Measurements from ENCODE around the gene MXD3. TPM values are rescaled to one million over a fixed set of nuclear protein-coding genes. Genes with fewer than 3 reads are reported as not detected.
"Not testable (repeated sequence)": the region's sequence is repeated elsewhere in the genome, so short reads cannot be mapped to it uniquely, and the experiment has no call there.

The MXD3 gene
- polyA plus RNA-seq, 1 donor from 2014 or later, result 4.1 TPM

GRCh38 chr5:177351392-177352329, 40.0 kb upstream of the MXD3 start, which contains the start of gene LMAN2:
LMAN2 (minus strand) TSS chr5:177351668; CDS start chr5:177351647, 21 bp downstream.
- Mint-ChIP-seq H3K36me3 (peaks cover 2% of the 10 kb centered on the region), H3K4me3 (peak within 1 kb of the TSS; percentile 97 to 99 (median 98)), H3K4me1 (peaks cover 32 to 46% (median 37%) of the 10 kb centered on the region in 3 donors), H3K9me3 (no peaks in the 10 kb centered on the region), H3K27me3 (no peaks in the 10 kb centered on the region), H3K27ac (peak within 1 kb of the TSS; percentile 99 to 100 (median 99))

- peaks cover 2% of the 10 kb centered on the region for H3K36me3 Mint-ChIP-seq
- peak overlapping the region; percentile 97 to 99 (median 98) for H3K4me3 Mint-ChIP-seq
- no peaks in the 10 kb centered on the region for H3K27me3 Mint-ChIP-seq
- H3K9me3 Mint-ChIP-seq, result no peaks in the 10 kb centered on the region
- H3K27ac Mint-ChIP-seq, result peak overlapping the region; percentile 99 to 100 (median 99)
- H3K4me1 Mint-ChIP-seq, result peaks cover 32 to 45% (median 36%) of the 10 kb centered on the region in 3 donors
Observed at GRCh38 chr5:177350776-177351391, 39.2 kb upstream of the MXD3 start.

GRCh38 chr5:177349762-177350161, 38.1 kb upstream of the MXD3 start:
- peaks cover 32 to 42% (median 35%) of the 10 kb centered on the region in 3 donors for H3K4me1 Mint-ChIP-seq

GRCh38 chr5:177349362-177349647, 37.6 kb upstream of the MXD3 start:
- Mint-ChIP-seq H3K27me3 (no peaks in the 10 kb centered on the region), H3K4me3 (peak overlapping the region in 3 of 4 donors; percentile 67 to 99 (median 81)), H3K36me3 (peaks cover under 1% of the 10 kb centered on the region), H3K4me1 (peaks cover 29 to 39% (median 34%) of the 10 kb centered on the region in 3 donors), H3K27ac (peak overlapping the region in 1 of 3 donors; percentile 99), H3K9me3 (no peaks in the 10 kb centered on the region)

More at GRCh38 chr5:177349762-177350161, 38.1 kb upstream of the MXD3 start:
- Mint-ChIP-seq H3K27ac (peak overlapping the region in 2 of 3 donors; percentile 99), H3K36me3 (peaks cover 2% of the 10 kb centered on the region), H3K9me3 (no peaks in the 10 kb centered on the region), H3K4me3 (peak overlapping the region; percentile 81 to 99 (median 90)), H3K27me3 (no peaks in the 10 kb centered on the region)

GRCh38 chr5:177347699-177348098, 36.0 kb upstream of the MXD3 start:
- no peak overlapping the region for H3K27ac Mint-ChIP-seq
- H3K4me3 Mint-ChIP-seq, result peak overlapping the region in 2 of 4 donors; percentile 23 to 32
- no peaks in the 10 kb centered on the region for H3K9me3 Mint-ChIP-seq
- no peaks in the 10 kb centered on the region for H3K36me3 Mint-ChIP-seq
- H3K27me3 Mint-ChIP-seq, result no peaks in the 10 kb centered on the region
- peaks cover 32 to 37% (median 34%) of the 10 kb centered on the region in 3 donors for H3K4me1 Mint-ChIP-seq

GRCh38 chr5:177346820-177347219, 35.1 kb upstream of the MXD3 start:
- H3K4me1 Mint-ChIP-seq, result peaks cover 30 to 36% (median 33%) of the 10 kb centered on the region in 3 donors
- H3K27me3 Mint-ChIP-seq, result no peaks in the 10 kb centered on the region
- H3K27ac Mint-ChIP-seq, result no peak overlapping the region
- H3K4me3 Mint-ChIP-seq, result peak overlapping the region in 1 of 4 donors; percentile 46
- no peaks in the 10 kb centered on the region for H3K36me3 Mint-ChIP-seq
- H3K9me3 Mint-ChIP-seq, result no peaks in the 10 kb centered on the region

- Mint-ChIP-seq H3K27me3 (no peaks in the 10 kb centered on the region), H3K27ac (no peak overlapping the region), H3K4me1 (peaks cover 22 to 24% (median 22%) of the 10 kb centered on the region in 3 donors), H3K9me3 (no peaks in the 10 kb centered on the region), H3K36me3 (peaks cover 2% of the 10 kb centered on the region), H3K4me3 (no peak overlapping the region)
Observed at GRCh38 chr5:177344891-177345290, 33.2 kb upstream of the MXD3 start.

GRCh38 chr5:177343777-177344176, 32.1 kb upstream of the MXD3 start:
- Mint-ChIP-seq H3K9me3 (no peaks in the 10 kb centered on the region), H3K27me3 (no peaks in the 10 kb centered on the region), H3K4me1 (peaks cover 13 to 18% (median 14%) of the 10 kb centered on the region in 3 donors), H3K36me3 (peaks cover 2% of the 10 kb centered on the region), H3K4me3 (no peak overlapping the region), H3K27ac (no peak overlapping the region)

- H3K27ac Mint-ChIP-seq, H3K27me3 Mint-ChIP-seq, H3K36me3 Mint-ChIP-seq, H3K9me3 Mint-ChIP-seq, H3K4me3 Mint-ChIP-seq: not testable (repeated sequence)
- peaks cover 13 to 18% (median 14%) of the 10 kb centered on the region in 3 donors for H3K4me1 Mint-ChIP-seq
Observed at GRCh38 chr5:177343000-177343399, 31.3 kb upstream of the MXD3 start.

- H3K4me3 Mint-ChIP-seq, result peak overlapping the region in 1 of 4 donors; percentile 60
- H3K4me1 Mint-ChIP-seq, result peaks cover 4 to 18% (median 6%) of the 10 kb centered on the region in 3 donors
- no peaks in the 10 kb centered on the region for H3K27me3 Mint-ChIP-seq
- H3K27ac Mint-ChIP-seq, result no peak overlapping the region
- H3K36me3 Mint-ChIP-seq, result peaks cover 3% of the 10 kb centered on the region
- H3K9me3 Mint-ChIP-seq, result no peaks in the 10 kb centered on the region
Observed at GRCh38 chr5:177339107-177339638, 27.5 kb upstream of the MXD3 start.

GRCh38 chr5:177338251-177339106, 26.8 kb upstream of the MXD3 start:
- H3K4me1 Mint-ChIP-seq, result peaks cover 1 to 20% (median 3%) of the 10 kb centered on the region in 3 donors
- H3K27ac Mint-ChIP-seq, result no peak overlapping the region
- no peaks in the 10 kb centered on the region for H3K9me3 Mint-ChIP-seq
- no peak overlapping the region for H3K4me3 Mint-ChIP-seq
- peaks cover 3% of the 10 kb centered on the region for H3K36me3 Mint-ChIP-seq
- H3K27me3 Mint-ChIP-seq, result no peaks in the 10 kb centered on the region

- H3K4me1 Mint-ChIP-seq, result peaks cover 0 to 17% (median 3%) of the 10 kb centered on the region in 3 donors
- H3K9me3 Mint-ChIP-seq, result no peaks in the 10 kb centered on the region
- H3K4me3 Mint-ChIP-seq, result no peak overlapping the region
- H3K36me3 Mint-ChIP-seq, result peaks cover 3% of the 10 kb centered on the region
- H3K27ac Mint-ChIP-seq, result peak overlapping the region in 1 of 3 donors; percentile 50
- H3K27me3 Mint-ChIP-seq, result no peaks in the 10 kb centered on the region
Observed at GRCh38 chr5:177336603-177337494, 25.2 kb upstream of the MXD3 start.

GRCh38 chr5:177336112-177336511, 24.4 kb upstream of the MXD3 start:
- Mint-ChIP-seq H3K36me3 (peaks cover 2% of the 10 kb centered on the region), H3K27ac (peak overlapping the region in 1 of 3 donors; percentile 50), H3K9me3 (no peaks in the 10 kb centered on the region), H3K4me3 (no peak overlapping the region), H3K27me3 (no peaks in the 10 kb centered on the region), H3K4me1 (peaks cover 0 to 13% (median 3%) of the 10 kb centered on the region in 3 donors)
